Astrocyte (in vitro differentiated cells and primary cell): ENCODE measurements around the gene ITGB1.

Source experiments
- CTCF ChIP-seq: IDR thresholded peaks from 2 replicates; pipeline ENCODE4 v1.5.1; 2011; ENCODE audit warnings: low read depth, mild to moderate bottlenecking, inconsistent platforms, low read length, moderate library complexity; ENCODE audit not compliant: insufficient read depth
- EZH2 ChIP-seq: IDR thresholded peaks from 2 replicates; pipeline ENCODE4 v1.6.1; 2012; ENCODE audit warnings: mild to moderate bottlenecking, low read length, inconsistent platforms; ENCODE audit not compliant: insufficient read depth

GRCh38 chr10:32990811-32991210 is 32.8 kb upstream of the ITGB1 start:
- TF ChIP-seq CTCF, result no peak
- TF ChIP-seq EZH2, result no peak
